Measurements from ENCODE around the gene HSBP1L1.

The HSBP1L1 gene

DNA sequence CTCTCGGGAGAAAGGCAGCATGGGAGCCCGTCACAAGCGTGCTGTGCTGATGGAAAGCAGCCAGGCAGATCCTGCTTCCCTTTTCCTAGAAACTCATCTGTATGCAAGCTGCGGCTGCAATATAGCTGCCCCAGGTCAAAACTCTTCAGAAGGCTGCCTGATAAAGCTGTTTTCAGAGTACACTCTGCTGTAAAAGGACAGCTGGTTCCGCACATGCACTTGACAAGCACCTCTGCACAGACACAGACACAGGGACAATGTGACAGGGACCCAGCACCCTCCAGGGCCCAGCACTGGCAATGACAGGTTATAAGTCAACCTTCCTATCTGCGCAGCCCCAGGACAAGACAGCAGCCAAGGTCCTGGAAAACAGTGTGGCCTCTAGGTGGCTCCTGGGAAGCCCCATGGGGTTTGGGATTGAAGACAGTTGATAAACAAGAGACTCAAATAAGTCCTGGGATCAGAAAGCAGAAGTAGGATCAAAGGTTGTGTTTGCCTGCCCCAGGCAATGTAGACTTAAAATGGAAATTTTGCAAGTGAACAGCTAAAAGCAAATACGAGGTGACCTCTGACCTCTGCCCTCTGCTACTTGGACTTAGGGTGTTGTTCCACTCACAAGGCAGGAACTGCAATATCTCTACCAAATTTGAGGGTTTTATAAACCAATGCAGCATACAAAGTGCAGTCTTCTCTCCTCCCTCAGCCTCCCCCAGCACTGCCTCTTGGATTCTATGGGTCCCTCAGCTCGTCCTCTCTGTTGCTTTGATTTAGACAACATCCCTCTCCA is 29.9 kb upstream of the HSBP1L1 start:
- TF ChIP-seq, protein P1, sequence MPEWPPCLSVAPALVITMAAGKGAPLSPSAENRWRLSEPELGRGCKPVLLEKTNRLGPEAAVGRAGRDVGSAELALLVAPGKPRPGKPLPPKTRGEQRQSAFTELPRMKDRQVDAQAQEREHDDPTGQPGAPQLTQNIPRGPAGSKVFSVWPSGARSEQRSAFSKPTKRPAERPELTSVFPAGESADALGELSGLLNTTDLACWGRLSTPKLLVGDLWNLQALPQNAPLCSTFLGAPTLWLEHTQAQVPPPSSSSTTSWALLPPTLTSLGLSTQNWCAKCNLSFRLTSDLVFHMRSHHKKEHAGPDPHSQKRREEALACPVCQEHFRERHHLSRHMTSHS (tag by site-specific recombination; IDR thresholded peaks at IDR 0.05): no peak
- TF ChIP-seq SCRT1 (tag by site-specific recombination; IDR thresholded peaks at IDR 0.05; ENCODE audit: borderline replicate concordance) (no peak), ZNF837 (tag by site-specific recombination; IDR thresholded peaks at IDR 0.05) (no peak), ZNF660 (tag by site-specific recombination; IDR thresholded peaks at IDR 0.05) (no peak), YY1 (tag by site-specific recombination; IDR thresholded peaks at IDR 0.05) (no peak), ZNF776 (tag by site-specific recombination; IDR thresholded peaks at IDR 0.05; ENCODE audit: borderline replicate concordance) (no peak)
- TF ChIP-seq, protein P2, sequence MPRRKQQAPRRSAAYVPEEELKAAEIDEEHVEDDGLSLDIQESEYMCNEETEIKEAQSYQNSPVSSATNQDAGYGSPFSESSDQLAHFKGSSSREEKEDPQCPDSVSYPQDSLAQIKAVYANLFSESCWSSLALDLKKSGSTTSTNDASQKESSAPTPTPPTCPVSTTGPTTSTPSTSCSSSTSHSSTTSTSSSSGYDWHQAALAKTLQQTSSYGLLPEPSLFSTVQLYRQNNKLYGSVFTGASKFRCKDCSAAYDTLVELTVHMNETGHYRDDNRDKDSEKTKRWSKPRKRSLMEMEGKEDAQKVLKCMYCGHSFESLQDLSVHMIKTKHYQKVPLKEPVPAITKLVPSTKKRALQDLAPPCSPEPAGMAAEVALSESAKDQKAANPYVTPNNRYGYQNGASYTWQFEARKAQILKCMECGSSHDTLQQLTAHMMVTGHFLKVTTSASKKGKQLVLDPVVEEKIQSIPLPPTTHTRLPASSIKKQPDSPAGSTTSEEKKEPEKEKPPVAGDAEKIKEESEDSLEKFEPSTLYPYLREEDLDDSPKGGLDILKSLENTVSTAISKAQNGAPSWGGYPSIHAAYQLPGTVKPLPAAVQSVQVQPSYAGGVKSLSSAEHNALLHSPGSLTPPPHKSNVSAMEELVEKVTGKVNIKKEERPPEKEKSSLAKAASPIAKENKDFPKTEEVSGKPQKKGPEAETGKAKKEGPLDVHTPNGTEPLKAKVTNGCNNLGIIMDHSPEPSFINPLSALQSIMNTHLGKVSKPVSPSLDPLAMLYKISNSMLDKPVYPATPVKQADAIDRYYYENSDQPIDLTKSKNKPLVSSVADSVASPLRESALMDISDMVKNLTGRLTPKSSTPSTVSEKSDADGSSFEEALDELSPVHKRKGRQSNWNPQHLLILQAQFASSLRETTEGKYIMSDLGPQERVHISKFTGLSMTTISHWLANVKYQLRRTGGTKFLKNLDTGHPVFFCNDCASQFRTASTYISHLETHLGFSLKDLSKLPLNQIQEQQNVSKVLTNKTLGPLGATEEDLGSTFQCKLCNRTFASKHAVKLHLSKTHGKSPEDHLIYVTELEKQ (tag by site-specific recombination; IDR thresholded peaks at IDR 0.05; ENCODE audit: borderline replicate concordance): no peak

DNA sequence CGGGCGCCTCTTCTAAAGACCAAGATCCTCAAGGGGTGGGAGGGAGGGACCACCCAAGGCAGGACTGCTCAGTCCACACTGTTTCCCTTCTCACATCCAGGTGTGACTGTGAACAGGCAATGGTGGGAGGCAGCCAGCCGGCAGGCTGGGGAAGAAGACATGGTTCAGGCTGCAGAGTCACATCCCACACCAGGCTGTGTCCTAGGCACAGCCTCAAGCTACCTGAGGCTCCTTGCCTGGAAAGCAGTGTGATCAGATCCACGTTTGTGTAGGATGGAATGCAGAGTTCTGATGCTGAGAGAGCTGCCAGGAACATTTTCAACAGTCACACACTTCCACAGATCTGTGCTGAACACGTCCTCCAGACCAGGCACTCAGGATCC is 29.4 kb upstream of the HSBP1L1 start:
- no peak overlapping the region for H3K4me3 ChIP-seq (ENCODE audit: low read depth, low read length)
- ChIA-PET POLR2A (no interaction called here), CTCF (interaction anchor here (0.6 kb wide), 1 partner anchor 16 kb away, joined by 3 read pairs; no protein-coding TSS in a partner anchor)
- H3K27ac ChIP-seq (ENCODE audit: extremely low read depth, low read depth, low read length): no peak overlapping the region
- no peak for TF ChIP-seq KLF8 (tag by site-specific recombination; IDR thresholded peaks at IDR 0.05)
- TF ChIP-seq, protein P3, sequence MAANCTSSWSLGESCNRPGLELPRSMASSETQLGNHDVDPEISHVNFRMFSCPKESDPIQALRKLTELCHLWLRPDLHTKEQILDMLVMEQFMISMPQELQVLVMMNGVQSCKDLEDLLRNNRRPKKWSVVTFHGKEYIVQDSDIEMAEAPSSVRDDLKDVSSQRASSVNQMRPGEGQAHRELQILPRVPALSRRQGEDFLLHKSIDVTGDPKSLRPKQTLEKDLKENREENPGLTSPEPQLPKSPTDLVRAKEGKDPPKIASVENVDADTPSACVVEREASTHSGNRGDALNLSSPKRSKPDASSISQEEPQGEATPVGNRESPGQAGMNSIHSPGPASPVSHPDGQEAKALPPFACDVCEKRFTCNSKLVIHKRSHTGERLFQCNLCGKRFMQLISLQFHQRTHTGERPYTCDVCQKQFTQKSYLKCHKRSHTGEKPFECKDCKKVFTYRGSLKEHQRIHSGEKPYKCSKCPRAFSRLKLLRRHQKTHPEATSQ (tag by site-specific recombination; IDR thresholded peaks at IDR 0.05): no peak
- no peak for TF ChIP-seq ZNF324 (tag by site-specific recombination; IDR thresholded peaks at IDR 0.05)
- no peak for TF ChIP-seq ZNF610 (tag by site-specific recombination; IDR thresholded peaks at IDR 0.05; ENCODE audit: borderline replicate concordance)
- TF ChIP-seq, protein P4, sequence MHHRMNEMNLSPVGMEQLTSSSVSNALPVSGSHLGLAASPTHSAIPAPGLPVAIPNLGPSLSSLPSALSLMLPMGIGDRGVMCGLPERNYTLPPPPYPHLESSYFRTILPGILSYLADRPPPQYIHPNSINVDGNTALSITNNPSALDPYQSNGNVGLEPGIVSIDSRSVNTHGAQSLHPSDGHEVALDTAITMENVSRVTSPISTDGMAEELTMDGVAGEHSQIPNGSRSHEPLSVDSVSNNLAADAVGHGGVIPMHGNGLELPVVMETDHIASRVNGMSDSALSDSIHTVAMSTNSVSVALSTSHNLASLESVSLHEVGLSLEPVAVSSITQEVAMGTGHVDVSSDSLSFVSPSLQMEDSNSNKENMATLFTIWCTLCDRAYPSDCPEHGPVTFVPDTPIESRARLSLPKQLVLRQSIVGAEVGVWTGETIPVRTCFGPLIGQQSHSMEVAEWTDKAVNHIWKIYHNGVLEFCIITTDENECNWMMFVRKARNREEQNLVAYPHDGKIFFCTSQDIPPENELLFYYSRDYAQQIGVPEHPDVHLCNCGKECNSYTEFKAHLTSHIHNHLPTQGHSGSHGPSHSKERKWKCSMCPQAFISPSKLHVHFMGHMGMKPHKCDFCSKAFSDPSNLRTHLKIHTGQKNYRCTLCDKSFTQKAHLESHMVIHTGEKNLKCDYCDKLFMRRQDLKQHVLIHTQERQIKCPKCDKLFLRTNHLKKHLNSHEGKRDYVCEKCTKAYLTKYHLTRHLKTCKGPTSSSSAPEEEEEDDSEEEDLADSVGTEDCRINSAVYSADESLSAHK (tag by site-specific recombination; IDR thresholded peaks at IDR 0.05): no peak
- no peak for TF ChIP-seq ZNF585B (tag by site-specific recombination; IDR thresholded peaks at IDR 0.05)
- TF ChIP-seq WT1 (tag by site-specific recombination; IDR thresholded peaks at IDR 0.05): no peak
- TF ChIP-seq ZNF501 (tag by site-specific recombination; IDR thresholded peaks at IDR 0.05): no peak
- TF ChIP-seq, protein P5, sequence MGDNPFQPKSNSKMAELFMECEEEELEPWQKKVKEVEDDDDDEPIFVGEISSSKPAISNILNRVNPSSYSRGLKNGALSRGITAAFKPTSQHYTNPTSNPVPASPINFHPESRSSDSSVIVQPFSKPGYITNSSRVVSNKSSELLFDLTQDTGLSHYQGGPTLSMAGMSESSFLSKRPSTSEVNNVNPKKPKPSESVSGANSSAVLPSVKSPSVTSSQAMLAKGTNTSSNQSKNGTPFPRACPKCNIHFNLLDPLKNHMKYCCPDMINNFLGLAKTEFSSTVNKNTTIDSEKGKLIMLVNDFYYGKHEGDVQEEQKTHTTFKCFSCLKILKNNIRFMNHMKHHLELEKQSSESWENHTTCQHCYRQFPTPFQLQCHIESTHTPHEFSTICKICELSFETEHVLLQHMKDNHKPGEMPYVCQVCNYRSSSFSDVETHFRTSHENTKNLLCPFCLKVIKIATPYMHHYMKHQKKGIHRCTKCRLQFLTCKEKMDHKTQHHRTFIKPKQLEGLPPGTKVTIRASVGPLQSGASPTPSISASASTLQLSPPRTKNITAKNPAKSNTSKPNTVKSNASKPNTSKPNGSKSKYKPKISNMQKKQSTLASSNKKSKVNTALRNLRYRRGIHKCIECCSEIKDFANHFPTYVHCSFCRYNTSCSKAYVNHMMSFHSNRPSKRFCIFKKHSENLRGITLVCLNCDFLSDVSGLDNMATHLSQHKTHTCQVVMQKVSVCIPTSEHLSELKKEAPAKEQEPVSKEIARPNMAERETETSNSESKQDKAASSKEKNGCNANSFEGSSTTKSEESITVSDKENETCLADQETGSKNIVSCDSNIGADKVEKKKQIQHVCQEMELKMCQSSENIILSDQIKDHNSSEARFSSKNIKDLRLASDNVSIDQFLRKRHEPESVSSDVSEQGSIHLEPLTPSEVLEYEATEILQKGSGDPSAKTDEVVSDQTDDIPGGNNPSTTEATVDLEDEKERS (tag by site-specific recombination; IDR thresholded peaks at IDR 0.05): no peak
- TF ChIP-seq ZNF266 (tag by site-specific recombination; IDR thresholded peaks at IDR 0.05; ENCODE audit: low read depth): no peak
- no peak for TF ChIP-seq ZNF184 (tag by site-specific recombination; IDR thresholded peaks at IDR 0.05)
- no peak for TF ChIP-seq ZNF354C (tag by site-specific recombination; IDR thresholded peaks at IDR 0.05; ENCODE audit: borderline replicate concordance, low read depth)
- no peak for TF ChIP-seq ZNF768 (tag by site-specific recombination; IDR thresholded peaks at IDR 0.05)
- H3K9me3 ChIP-seq (ENCODE audit: control insufficient read depth, insufficient read depth, low read depth, low read length): no peaks in the 10 kb centered on the region
- H3K4me1 ChIP-seq (ENCODE audit: control insufficient read depth, insufficient read depth, low read length): no peaks in the 10 kb centered on the region
- peaks cover 2 to 22% of the 10 kb centered on the region in 2 experiments; a peak in 2 of 3 replicates for H3K36me3 ChIP-seq (ENCODE audit: control insufficient read depth in 2 of 2, insufficient read depth in 1 of 2, low read length in 2 of 2)

More for the DNA sequence above, 29.9 kb upstream of the HSBP1L1 start:
- POLR2A ChIA-PET: no interaction called here
- H3K27ac ChIP-seq (ENCODE audit: extremely low read depth, low read depth, low read length): no peak overlapping the region
- CTCF ChIA-PET: interaction anchor here (0.6 kb wide), 1 partner anchor 36 kb away, joined by 3 read pairs; no protein-coding TSS in a partner anchor
- H3K36me3 ChIP-seq (ENCODE audit: control insufficient read depth in 2 of 2, insufficient read depth in 1 of 2, low read length in 2 of 2): peaks cover 0 to 22% of the 10 kb centered on the region in 2 experiments; a peak in 2 of 3 replicates
- H3K4me1 ChIP-seq (ENCODE audit: control insufficient read depth, insufficient read depth, low read length): no peaks in the 10 kb centered on the region
- H3K9me3 ChIP-seq (ENCODE audit: control insufficient read depth, insufficient read depth, low read depth, low read length): no peaks in the 10 kb centered on the region
- no peak overlapping the region for H3K4me3 ChIP-seq (ENCODE audit: low read depth, low read length)

All from HEK293 (cell line).